Measurements from ENCODE around the gene DDIAS.

DNA sequence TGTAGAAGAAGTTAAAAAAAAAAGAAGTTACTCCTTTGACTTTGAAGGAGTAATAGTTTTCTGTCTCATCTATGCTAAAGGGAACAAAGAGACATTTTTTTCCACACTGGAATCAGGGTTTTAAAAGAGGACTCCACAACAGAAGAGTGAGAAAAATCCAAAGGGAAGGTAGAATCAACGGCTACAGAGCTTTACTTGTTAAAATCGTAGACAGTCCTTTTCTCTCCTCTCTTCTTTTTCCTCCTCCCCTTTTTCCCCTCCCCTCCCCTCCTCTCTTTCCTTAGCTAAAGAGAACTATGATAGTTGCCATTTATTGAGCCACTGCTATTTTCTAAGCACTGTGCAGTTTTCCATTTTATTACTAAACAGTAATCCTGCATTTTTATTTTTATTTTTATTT lies 29.2 kb downstream of the DDIAS start:
- no peak for TF ChIP-seq CTCF (IDR thresholded peaks at IDR 0.05)
- no peak for TF ChIP-seq EZH2 (IDR thresholded peaks at IDR 0.05; ENCODE audit: borderline replicate concordance, insufficient read depth, low read depth, low read length, poor library complexity, severe bottlenecking)
